HG03521 (cell line): ENCODE measurements around the gene AFG3L2.
"Not testable (repeated sequence)": the region's sequence is repeated elsewhere in the genome, so short reads cannot be mapped to it uniquely, and the experiment has no call there.

Source experiments
- ATAC-seq: cut with Tn5 transposase; IDR thresholded peaks from one replicate; pipeline ENCODE4 v1.9.1; 2021; ENCODE audit warnings: mild to moderate bottlenecking, moderate library complexity; ENCODE audit not compliant: unreplicated experiment

Gene AFG3L2

GRCh38 chr18:12376754-12377555 is at the start of gene AFG3L2:
AFG3L2 (minus strand) TSS chr18:12377227; CDS start chr18:12377082, 145 bp downstream.
- peak; percentile 85 for ATAC-seq

DNA sequence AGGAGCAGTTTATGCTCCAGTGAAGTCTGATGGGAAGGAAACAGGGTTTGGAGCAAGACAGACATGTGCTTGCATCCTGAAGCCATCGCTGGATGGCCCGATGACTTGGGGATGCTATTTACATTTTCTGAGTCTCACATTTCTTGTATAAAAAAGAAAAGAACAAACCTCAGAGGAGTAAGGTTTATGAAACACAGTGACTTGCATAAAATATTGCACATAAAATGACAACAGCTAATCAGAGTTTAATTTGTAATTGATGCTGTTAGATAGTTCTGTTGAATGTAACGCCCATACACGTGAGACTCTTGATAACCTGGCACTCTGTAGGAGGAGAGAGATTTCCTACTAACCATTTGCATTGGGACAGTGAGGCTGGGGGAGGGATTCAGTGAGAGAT is 47.2 kb upstream of the AFG3L2 start:
- ATAC-seq = no peak

- ATAC-seq = no peak
These were observed 46.8 kb upstream of the AFG3L2 start for GRCh38 chr18:12423820-12424219.

GRCh38 chr18:12423393-12423792 is 46.4 kb upstream of the AFG3L2 start:
- ATAC-seq = no peak

- ATAC-seq = no peak
These were observed 45.9 kb upstream of the AFG3L2 start for GRCh38 chr18:12422936-12423335.

GRCh38 chr18:12421732-12422131 is 44.7 kb upstream of the AFG3L2 start:
- ATAC-seq = no peak

DNA sequence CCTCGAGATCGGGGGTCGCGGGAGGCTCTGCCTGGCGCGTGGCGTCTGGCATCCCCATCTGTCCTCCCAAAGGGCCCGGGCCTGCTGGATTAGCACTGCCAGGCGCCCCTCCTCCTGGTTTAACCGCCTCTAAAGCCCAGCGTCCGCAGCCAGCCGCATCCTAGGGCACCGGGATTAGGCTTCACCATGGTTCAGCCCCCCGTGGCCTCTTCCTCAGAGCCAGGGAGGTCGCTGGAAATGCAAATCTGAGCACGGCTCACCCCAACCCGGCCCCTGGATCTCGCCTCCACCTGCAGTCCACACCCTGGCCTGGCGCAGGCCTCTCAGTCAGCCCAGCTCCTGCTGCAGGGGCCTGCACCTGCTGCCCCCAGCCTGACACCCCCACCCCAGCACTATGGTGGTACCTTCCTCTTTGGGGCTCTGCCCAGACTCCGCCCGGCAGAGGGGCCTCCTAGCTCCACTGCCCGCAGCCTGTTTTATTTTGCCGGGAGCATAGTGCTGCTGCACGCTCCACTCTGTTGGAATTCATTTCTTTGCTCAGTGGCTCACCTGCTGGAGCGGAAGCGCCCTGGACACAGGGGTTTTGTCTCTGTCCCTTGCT is 43.9 kb upstream of the AFG3L2 start:
- no peak for ATAC-seq

DNA sequence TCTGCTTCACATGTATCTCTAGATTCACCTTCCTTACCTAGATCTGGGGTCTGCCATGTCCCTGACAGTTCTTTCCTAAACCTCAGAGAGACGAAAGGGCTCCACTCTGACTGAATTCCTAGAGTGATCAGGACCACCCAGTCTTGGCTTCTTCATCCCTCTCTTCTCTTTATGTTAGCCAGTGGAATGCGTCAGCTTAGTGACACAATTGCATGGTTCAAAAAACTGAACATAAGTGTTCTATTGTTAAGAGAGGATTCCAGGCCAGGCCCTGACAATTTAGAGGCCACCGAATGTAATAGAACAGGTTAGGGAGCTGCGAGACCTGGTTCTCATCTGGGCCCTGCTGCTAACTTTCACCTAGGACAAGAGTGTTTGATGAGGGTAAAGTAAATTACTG is 40.7 kb upstream of the AFG3L2 start:
- ATAC-seq = no peak

DNA sequence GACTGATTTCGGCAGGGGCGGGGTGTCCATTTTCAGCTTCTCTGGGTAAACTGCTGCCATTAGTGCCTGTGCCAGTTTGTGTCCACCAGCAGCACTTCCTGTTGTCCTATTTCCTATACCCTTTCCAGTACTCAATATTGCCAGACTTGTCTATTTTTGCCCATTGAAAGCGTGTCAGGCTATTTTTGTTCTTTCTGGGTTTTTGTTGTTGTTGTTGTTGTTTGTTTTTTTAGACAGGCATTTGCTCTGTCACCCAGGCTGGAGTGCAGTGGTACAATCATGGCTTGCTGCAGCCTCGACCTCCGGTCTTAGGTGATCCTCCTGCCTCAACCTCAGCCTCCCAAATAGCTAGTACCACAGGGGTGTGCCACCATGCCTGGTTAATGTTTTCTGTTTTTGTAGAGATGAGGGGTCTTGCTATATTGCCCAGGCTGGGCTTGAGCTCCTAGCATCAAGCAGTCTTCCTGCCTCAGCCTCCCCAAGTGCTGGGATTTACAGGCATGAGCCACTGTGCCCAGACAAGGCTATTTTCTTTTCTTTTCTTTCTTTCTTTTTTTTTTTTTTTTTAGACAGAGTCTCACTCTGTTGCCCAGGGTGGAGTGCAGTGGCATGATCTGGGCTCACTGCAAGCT is 39.2 kb upstream of the AFG3L2 start:
- ATAC-seq = no peak

DNA sequence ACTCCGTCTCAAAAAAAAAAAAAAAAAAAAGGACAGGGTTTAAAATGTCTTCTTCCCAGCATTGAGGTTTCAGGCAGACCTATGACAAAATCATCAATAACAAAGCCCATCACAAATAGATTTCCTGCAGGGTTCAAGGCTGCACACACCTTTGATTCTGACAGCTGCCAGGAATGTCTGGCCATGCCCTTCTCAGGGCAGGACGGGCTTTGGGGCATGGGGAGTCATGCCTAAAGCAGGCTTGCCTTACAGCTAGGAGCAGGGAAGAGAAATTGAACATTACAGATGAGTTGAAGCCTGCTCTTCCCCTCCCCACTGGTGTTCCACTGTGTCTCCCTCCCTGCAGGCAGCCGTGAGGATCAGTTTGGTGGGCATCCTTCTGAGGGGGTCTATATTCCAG is 34.4 kb upstream of the AFG3L2 start:
- no peak for ATAC-seq

- not testable (repeated sequence) for ATAC-seq
These were observed 33.7 kb upstream of the AFG3L2 start for GRCh38 chr18:12410747-12411146.

- no peak for ATAC-seq
These were observed 33.1 kb upstream of the AFG3L2 start for GRCh38 chr18:12410081-12410481.

- ATAC-seq = no peak
These were observed 32.4 kb upstream of the AFG3L2 start for GRCh38 chr18:12409469-12409868.

DNA sequence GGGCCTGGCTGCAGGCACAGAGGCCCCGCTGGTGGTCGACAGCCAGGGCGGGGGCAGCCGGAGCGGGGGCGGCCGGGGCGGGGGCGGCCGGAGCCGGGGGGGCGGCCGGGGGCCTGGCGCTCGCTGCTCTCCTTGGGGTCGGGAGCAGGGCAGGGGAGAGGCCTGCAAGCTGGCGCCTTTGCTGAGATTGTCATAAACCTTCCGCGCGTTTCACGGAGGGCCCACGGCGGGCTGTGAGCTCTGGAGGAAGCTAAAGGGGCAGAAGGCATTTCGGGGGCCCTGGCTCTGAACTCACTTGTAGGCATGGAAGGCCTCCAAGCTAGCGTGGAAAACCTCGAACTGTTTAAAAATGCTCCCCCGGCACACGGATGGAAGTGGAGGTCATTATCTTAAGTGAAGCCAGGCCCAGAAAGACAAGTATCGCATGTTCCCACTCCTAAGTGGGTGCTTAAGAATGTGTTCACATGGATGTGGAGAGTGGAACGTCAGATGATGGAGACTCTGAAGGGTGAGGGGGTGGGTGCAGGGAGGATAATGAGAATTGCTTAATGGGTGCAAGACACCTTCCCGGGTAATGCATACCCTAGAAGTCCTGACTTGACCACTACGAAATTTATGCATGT is 31.3 kb upstream of the AFG3L2 start:
- no peak for ATAC-seq

DNA sequence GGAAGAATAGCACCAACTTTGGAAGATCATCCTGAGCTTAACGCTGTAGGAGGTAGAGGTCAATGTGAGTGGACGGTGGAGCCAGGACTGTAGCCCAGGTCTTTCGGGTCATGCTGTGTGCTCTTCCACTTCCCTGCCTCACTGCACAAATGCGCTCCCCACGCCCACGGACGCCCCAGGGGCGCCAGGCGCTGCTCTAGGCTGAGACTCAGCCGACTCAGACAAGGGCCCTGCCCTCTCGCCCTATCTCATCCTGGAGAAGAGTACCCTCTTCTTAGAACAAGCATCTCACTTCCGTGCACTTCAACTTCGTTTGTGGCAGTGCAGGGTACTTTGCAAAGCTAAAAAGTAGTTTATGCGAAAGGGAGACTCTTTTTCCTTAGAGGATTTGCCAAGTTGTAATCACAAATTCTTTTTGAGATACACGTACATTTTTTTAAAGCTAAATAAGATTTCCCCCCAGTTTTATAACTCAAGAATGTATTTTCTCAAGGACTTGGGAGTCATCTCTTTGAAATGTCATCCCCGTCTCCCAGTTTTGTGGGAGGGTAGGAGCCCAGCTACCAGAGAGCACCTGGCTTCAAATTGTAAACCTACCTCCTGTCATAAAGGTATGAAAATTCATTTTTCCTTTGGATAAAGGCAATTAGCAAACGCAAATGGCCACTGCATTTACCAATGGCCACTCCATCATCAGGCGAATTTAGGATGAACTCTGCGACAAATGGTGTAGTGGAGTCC is 29.5 kb upstream of the AFG3L2 start:
- no peak for ATAC-seq

DNA sequence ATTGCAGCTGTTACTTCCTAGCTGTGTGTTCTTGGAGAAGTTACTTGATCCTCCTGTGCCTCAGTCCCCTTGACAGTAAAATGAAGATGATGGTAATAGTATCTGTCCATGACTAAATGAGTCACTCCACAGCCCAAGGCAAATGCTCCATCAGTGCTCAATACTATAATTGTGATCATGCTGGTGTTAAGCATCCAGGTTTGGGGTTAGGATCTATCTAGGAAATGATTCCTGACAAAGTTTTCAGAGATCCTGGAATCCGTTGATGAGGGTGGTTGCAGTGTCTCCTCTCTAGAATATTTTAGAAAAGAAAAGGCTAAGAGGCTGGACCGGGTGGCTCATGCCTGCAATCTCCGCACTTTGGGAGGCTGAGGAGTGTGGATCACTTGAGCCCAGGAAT is 28.0 kb upstream of the AFG3L2 start:
- no peak for ATAC-seq

DNA sequence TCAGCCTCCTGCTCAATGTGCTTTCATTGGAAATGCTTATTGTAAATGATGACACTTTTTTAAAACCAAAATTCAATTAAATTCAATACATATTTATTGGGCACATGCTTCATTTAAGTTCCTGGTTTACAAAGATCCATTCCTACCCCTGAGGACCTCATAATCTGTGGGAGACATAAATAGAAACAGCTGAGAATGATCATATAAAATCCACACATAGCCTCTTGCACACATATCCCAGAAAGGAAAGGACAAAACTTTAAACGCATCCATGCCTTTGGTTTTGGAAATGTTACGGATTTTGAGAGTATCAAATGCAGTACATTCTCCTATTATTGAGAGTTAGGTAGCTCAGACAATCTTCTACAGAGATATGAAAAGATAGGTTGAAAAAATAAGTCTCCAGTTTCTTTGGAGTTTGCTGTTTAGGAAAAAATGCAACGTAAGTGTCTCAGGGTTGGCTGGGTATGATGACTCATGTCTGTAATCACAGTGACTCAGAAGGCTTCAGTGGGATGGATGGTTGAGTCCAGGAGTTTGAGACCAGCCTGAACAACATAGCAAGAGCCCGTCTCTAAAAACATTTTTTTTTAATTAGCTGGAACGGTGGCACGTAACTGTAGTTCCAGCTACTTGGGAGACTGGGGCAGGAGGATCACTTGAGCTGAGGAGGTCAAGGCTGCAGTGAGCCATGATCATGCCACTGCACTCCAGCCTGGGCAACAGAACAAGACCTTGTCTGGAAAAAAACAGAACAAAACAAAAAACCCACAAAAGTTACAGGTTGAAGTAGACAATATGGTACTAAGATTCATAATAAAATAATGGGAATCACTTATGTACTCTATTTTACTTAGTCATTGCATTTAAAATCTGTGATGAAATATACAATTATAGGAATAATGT is 26.8 kb upstream of the AFG3L2 start:
- no peak for ATAC-seq

DNA sequence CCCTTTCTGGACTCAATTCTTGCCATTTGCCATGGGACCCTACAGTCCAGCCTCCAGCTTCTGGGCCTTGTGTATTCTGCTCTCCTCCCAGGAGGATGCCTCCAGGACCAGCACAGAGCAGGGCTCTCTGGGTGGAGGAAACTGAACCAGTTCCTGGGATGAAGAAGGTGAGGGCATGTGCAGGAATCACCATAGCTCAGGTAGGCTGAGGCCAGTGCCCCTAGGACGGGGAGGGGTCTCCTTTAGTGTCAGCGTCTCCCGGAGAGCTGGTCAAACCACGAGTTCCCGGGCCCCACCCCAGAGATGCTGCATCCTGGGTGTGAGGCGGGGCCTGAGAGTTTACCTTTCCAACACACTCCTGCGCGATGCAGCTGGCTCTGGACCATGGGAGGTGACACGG is 24.9 kb upstream of the AFG3L2 start:
- ATAC-seq = no peak

DNA sequence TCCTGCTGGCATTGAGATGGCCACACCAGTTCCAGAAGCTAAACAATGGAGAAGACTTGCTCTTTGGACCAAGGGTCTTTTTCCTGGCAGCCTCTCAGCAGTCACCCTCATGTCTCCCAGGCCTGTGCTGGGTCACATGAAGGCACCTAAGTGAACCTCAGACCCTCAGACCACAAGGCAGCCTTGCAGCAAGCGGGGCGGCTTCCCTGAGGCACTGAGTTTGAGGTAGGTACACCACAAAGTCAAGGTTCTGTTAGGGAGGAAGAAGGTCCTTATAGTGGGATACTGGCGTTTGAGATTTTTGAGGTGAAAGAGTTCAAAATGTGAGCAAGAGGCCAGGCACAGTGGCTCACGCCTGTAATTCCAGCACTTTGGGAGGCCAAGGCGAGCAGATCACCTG is 22.2 kb upstream of the AFG3L2 start:
- ATAC-seq = no peak

GRCh38 chr18:12398625-12399024 is 21.6 kb upstream of the AFG3L2 start:
- ATAC-seq = no peak
